ENCODE measurements around the gene VSIG10L2. TPM values are rescaled to one million over a fixed set of nuclear protein-coding genes. Genes with fewer than 3 reads are reported as not detected.

Gene VSIG10L2
- total RNA-seq, 1 donor from 2014 or later, result not detected

- H3K4me1 Mint-ChIP-seq (ENCODE audit: unreplicated experiment), result no peaks in the 10 kb centered on the region
- DNase-seq (ENCODE audit: low spot score), result no peak
Measured at GRCh38 chr11:125956391-125957134, 10.7 kb downstream of the VSIG10L2 start.

GRCh38 chr11:125957618-125958332 is 11.9 kb downstream of the VSIG10L2 start:
- no peaks in the 10 kb centered on the region for H3K4me1 Mint-ChIP-seq (ENCODE audit: unreplicated experiment)
- DNase-seq (ENCODE audit: low spot score), result no peak
- no peak overlapping the region for H3K27ac Mint-ChIP-seq (ENCODE audit: unreplicated experiment)
- no peaks in the 10 kb centered on the region for H3K9me3 Mint-ChIP-seq (ENCODE audit: unreplicated experiment)
- peaks cover 28% of the 10 kb centered on the region for H3K36me3 Mint-ChIP-seq (ENCODE audit: low read depth, unreplicated experiment)
- peaks cover 9% of the 10 kb centered on the region for H3K27me3 Mint-ChIP-seq (ENCODE audit: unreplicated experiment)
- no peak overlapping the region for H3K4me3 Mint-ChIP-seq (ENCODE audit: unreplicated experiment)
- TF ChIP-seq CTCF (IDR thresholded peaks at IDR 0.05; ENCODE audit: unreplicated experiment), result no peak

More at GRCh38 chr11:125956391-125957134, 10.7 kb downstream of the VSIG10L2 start:
- no peaks in the 10 kb centered on the region for H3K9me3 Mint-ChIP-seq (ENCODE audit: unreplicated experiment)
- no peak overlapping the region for H3K4me3 Mint-ChIP-seq (ENCODE audit: unreplicated experiment)
- peaks cover 19% of the 10 kb centered on the region for H3K36me3 Mint-ChIP-seq (ENCODE audit: low read depth, unreplicated experiment)
- peaks cover 9% of the 10 kb centered on the region for H3K27me3 Mint-ChIP-seq (ENCODE audit: unreplicated experiment)
- no peak for TF ChIP-seq CTCF (IDR thresholded peaks at IDR 0.05; ENCODE audit: unreplicated experiment)
- no peak overlapping the region for H3K27ac Mint-ChIP-seq (ENCODE audit: unreplicated experiment)

- no peak for TF ChIP-seq CTCF (IDR thresholded peaks at IDR 0.05; ENCODE audit: unreplicated experiment)
- no peaks in the 10 kb centered on the region for H3K9me3 Mint-ChIP-seq (ENCODE audit: unreplicated experiment)
- H3K36me3 Mint-ChIP-seq (ENCODE audit: low read depth, unreplicated experiment), result peaks cover 39% of the 10 kb centered on the region
- no peaks in the 10 kb centered on the region for H3K4me1 Mint-ChIP-seq (ENCODE audit: unreplicated experiment)
- no peak overlapping the region for H3K27ac Mint-ChIP-seq (ENCODE audit: unreplicated experiment)
- H3K27me3 Mint-ChIP-seq (ENCODE audit: unreplicated experiment), result peaks cover 9% of the 10 kb centered on the region
- DNase-seq (ENCODE audit: low spot score), result no peak
- no peak overlapping the region for H3K4me3 Mint-ChIP-seq (ENCODE audit: unreplicated experiment)
Measured at GRCh38 chr11:125958872-125959400, 13.1 kb downstream of the VSIG10L2 start.

GRCh38 chr11:125959511-125959910 is 13.7 kb downstream of the VSIG10L2 start:
- H3K4me3 Mint-ChIP-seq (ENCODE audit: unreplicated experiment), result no peak overlapping the region
- peaks cover 6% of the 10 kb centered on the region for H3K27me3 Mint-ChIP-seq (ENCODE audit: unreplicated experiment)
- no peak overlapping the region for H3K27ac Mint-ChIP-seq (ENCODE audit: unreplicated experiment)
- no peak for DNase-seq (ENCODE audit: low spot score)
- H3K36me3 Mint-ChIP-seq (ENCODE audit: low read depth, unreplicated experiment), result peaks cover 37% of the 10 kb centered on the region
- H3K9me3 Mint-ChIP-seq (ENCODE audit: unreplicated experiment), result no peaks in the 10 kb centered on the region
- H3K4me1 Mint-ChIP-seq (ENCODE audit: unreplicated experiment), result no peaks in the 10 kb centered on the region
- no peak for TF ChIP-seq CTCF (IDR thresholded peaks at IDR 0.05; ENCODE audit: unreplicated experiment)

- Mint-ChIP-seq H3K27ac (ENCODE audit: unreplicated experiment) (no peak overlapping the region), H3K4me3 (ENCODE audit: unreplicated experiment) (no peak overlapping the region), H3K9me3 (ENCODE audit: unreplicated experiment) (no peaks in the 10 kb centered on the region), H3K36me3 (ENCODE audit: low read depth, unreplicated experiment) (peaks cover 35% of the 10 kb centered on the region), H3K4me1 (ENCODE audit: unreplicated experiment) (no peaks in the 10 kb centered on the region), H3K27me3 (ENCODE audit: unreplicated experiment) (peaks cover 4% of the 10 kb centered on the region)
- no peak for DNase-seq (ENCODE audit: low spot score)
- no peak for TF ChIP-seq CTCF (IDR thresholded peaks at IDR 0.05; ENCODE audit: unreplicated experiment)
Measured at GRCh38 chr11:125959931-125960330, 14.1 kb downstream of the VSIG10L2 start.

Measured in endothelial cell (in vitro differentiated cells).